HepG2 (cell line): ENCODE data around the gene EVA1C. TPM values are rescaled to one million over a fixed set of nuclear protein-coding genes. Genes with fewer than 3 reads are reported as not detected.

ENCODE experiments used
- ATAC-seq: fragments of 200-7000 bp; cut with Tn5 transposase; 3 replicates; pipeline ENCODE4 v1.9.1; 2020; ENCODE audit warnings: mild to moderate bottlenecking, moderate library complexity
- BruUV-seq: library from RNA; stranded (reverse); fragments of 400-500 nt; replicated peaks from 2 replicates; lab custom pipeline; 2021; lab: Mats Ljungman, UMichigan
- CTCF ChIA-PET: fragments of 300-600 bp; formaldehyde crosslinking; extraction: SDS; loops from one replicate; lab custom pipeline; 2021; ENCODE audit warnings: low total read pairs, inconsistent platforms, low intra/inter-chr PET ratio; lab: Yijun Ruan, JAX
- POLR2A ChIA-PET: fragments of 350-600 bp; sonication (Branson Sonifier 250); formaldehyde crosslinking; loops from one replicate; lab custom pipeline; 2020; ENCODE audit warnings: antibody characterized with exemption, inconsistent platforms; lab: Yijun Ruan, JAX
- DNase-seq: peaks from one replicate; pipeline ENCODE4 v3.0.0-alpha.2; 2015; ENCODE audit warnings: low spot score
- FAIRE-seq: peaks from 3 replicates; lab custom pipeline; 2011; peaks lifted over from hg19 to GRCh38; lab: Jason Lieb, UNC
- H2AFZ ChIP-seq: one replicate; pipeline ENCODE4 v1.6.1; 2011; ENCODE audit warnings: low read length, inconsistent platforms
- H3K27ac ChIP-seq: fragments of 300-600 bp; 3 replicates; pipeline ENCODE4 v1.8.0; 2011; ENCODE audit warnings: mixed run types, mild to moderate bottlenecking, mixed read lengths, low read length, inconsistent platforms; ENCODE audit not compliant: insufficient read depth; ENCODE audit errors: extremely low read length
- H3K27me3 ChIP-seq, 2 experiments: fragments of 200-600 bp in 1 of 2; 2 replicates in 1 of 2; 3 replicates in 1 of 2; pipeline versions ENCODE4 v1.6.0 to v1.8.0; 2011; ENCODE audit warnings: low read length in 2 of 2, mild to moderate bottlenecking in 2 of 2, moderate library complexity in 2 of 2, inconsistent platforms in 1 of 2; ENCODE audit not compliant: insufficient read depth in 2 of 2, control insufficient read depth in 1 of 2
- H3K36me3 ChIP-seq, 2 experiments: fragments of 200-600 bp in 1 of 2; replicated peaks in 1 of 2; 2 replicates in 1 of 2; 3 replicates in 1 of 2; pipeline versions ENCODE4 v1.5.1 to v1.8.0; 2011; ENCODE audit warnings: low read length in 2 of 2, inconsistent platforms in 1 of 2; ENCODE audit not compliant: insufficient read depth in 2 of 2, control insufficient read depth in 1 of 2
- H3K4me1 ChIP-seq: 2 replicates; pipeline ENCODE4 v1.5.1; 2012; ENCODE audit warnings: low read length, inconsistent platforms; ENCODE audit not compliant: insufficient read depth
- H3K4me2 ChIP-seq: 2 replicates; pipeline ENCODE4 v1.6.0; 2011; ENCODE audit warnings: low read depth, low read length, inconsistent platforms
- H3K4me3 ChIP-seq, 3 experiments: fragments of 200-600 bp in 1 of 3; sonication (generic), shearing (Covaris generic) in 1 of 3; replicated peaks in 1 of 3; 2 replicates each; pipeline ENCODE4 v1.5.1; 2011 to 2016; ENCODE audit warnings: low read length in 3 of 3, inconsistent platforms in 2 of 3, low read depth in 2 of 3, mild to moderate bottlenecking in 2 of 3, control low read depth in 1 of 3, mixed read lengths in 1 of 3; ENCODE audit not compliant: insufficient read depth in 1 of 3
- H3K79me2 ChIP-seq: one replicate; pipeline ENCODE4 v1.6.1; 2011; ENCODE audit warnings: low read length, inconsistent platforms; ENCODE audit not compliant: insufficient read depth
- H3K9ac ChIP-seq: 2 replicates; pipeline ENCODE4 v1.6.0; 2011; ENCODE audit warnings: mild to moderate bottlenecking, low read depth, low read length, inconsistent platforms; ENCODE audit not compliant: insufficient read depth
- H3K9me3 ChIP-seq: 2 replicates; pipeline ENCODE4 v1.5.1; 2012; ENCODE audit warnings: mild to moderate bottlenecking, low read length
- H4K20me1 ChIP-seq: 2 replicates; pipeline ENCODE4 v1.6.0; 2011; ENCODE audit warnings: inconsistent platforms, mild to moderate bottlenecking, low read length, moderate library complexity; ENCODE audit not compliant: insufficient read depth
- GATA4 ChIP-seq: sonication (generic); IDR thresholded peaks from 2 replicates; pipeline ENCODE4 v1.6.1; 2016; ENCODE audit warnings: antibody characterized with exemption, low read depth, borderline replicate concordance
- HMGA1 ChIP-seq: sonication (generic); formaldehyde crosslinking; conservative IDR thresholded peaks from 2 replicates; pipeline ENCODE4 v1.4.0; 2020; ENCODE audit warnings: missing genetic modification reagents
- MAFG ChIP-seq: sonication (generic); formaldehyde crosslinking; IDR thresholded peaks from 2 replicates; pipeline ENCODE4 v1.5.1; 2020; ENCODE audit warnings: mild to moderate bottlenecking, missing genetic modification reagents
- SP1 ChIP-seq, 2 experiments: fragments of 450-650 bp in 1 of 2; sonication (generic) in 1 of 2; formaldehyde crosslinking in 1 of 2; IDR thresholded peaks; 2 replicates each; pipeline versions ENCODE4 v1.4.0 to v1.6.1; 2016 to 2020; ENCODE audit warnings: missing genetic modification reagents in 1 of 2
- TGIF2 ChIP-seq: IDR thresholded peaks from 2 replicates; pipeline ENCODE4 v1.6.1; 2016; ENCODE audit warnings: control low read depth, missing compliant biosample characterization
- ZBTB34 ChIP-seq: sonication (generic); formaldehyde crosslinking; IDR thresholded peaks from 2 replicates; pipeline ENCODE4 v1.8.0; 2022; ENCODE audit warnings: mild to moderate bottlenecking, missing genetic modification reagents
- ZNF224 ChIP-seq: sonication (generic); formaldehyde crosslinking; IDR thresholded peaks from 2 replicates; pipeline ENCODE4 v1.5.0; 2020; ENCODE audit warnings: mild to moderate bottlenecking, missing genetic modification reagents
- ZNF816 ChIP-seq: sonication (generic); formaldehyde crosslinking; IDR thresholded peaks from 2 replicates; pipeline ENCODE4 v1.8.0; 2022; ENCODE audit warnings: missing genetic modification reagents, mild to moderate bottlenecking, borderline replicate concordance
- ZXDC ChIP-seq: sonication (generic); formaldehyde crosslinking; IDR thresholded peaks from 2 replicates; pipeline ENCODE4 v1.5.0; 2020; ENCODE audit warnings: mild to moderate bottlenecking, missing genetic modification reagents
- WGBS: methylation state at CpG from one replicate; pipeline ENCODE4 v1.1.6; 2017; ENCODE audit warnings: low lambda C conversion rate; 5-methylcytosine and 5-hydroxymethylcytosine counted together
- in situ Hi-C: cut with HindIII; loops from 2 replicates; pipeline ENCODE4 v1.10.0; 2017; ENCODE audit warnings: low pct_unique_long_range_greater_than_20kb; ENCODE audit not compliant: extremely low pct_ligation_motif_present
- intact Hi-C: fragments of 100-400 bp; cut with micrococcal nuclease; formaldehyde crosslinking; loops from one replicate; pipeline ENCODE4 v1.10.0; 2022; ENCODE audit not compliant: unreplicated experiment
- polyA plus RNA-seq, 8 experiments: library from polyadenylated mRNA; depleted of rRNA in 3 of 8; stranded (reverse) in 7 of 8; unstranded in 1 of 8; fragments of >200 nt; fragmentation: Illumina TruSeq in 4 of 8; extraction: Trizol in 4 of 8; gene quantifications; 2 replicates each; pipeline versions ENCODE4 v1.2.1 to v1.2.3, GENCODE V29; 2011 to 2016; ENCODE audit warnings: low read depth in 4 of 8, missing spikeins in 1 of 8, mixed read lengths in 1 of 8; ENCODE audit not compliant: insufficient read depth in 1 of 8
- total RNA-seq, 5 experiments: library from RNA; depleted of rRNA; stranded (reverse); fragments of >200 nt; fragmentation: Illumina TruSeq; extraction: Trizol; gene quantifications; 2 replicates each; pipeline ENCODE4 v1.2.3, GENCODE V29; 2016; ENCODE audit warnings: low read depth in 1 of 5
- TF ChIP-seq, protein P1 (sequence below): sonication (generic); formaldehyde crosslinking; IDR thresholded peaks from 2 replicates; pipeline ENCODE4 v1.5.0; 2020; ENCODE audit warnings: missing genetic modification reagents
- TF ChIP-seq, protein P2 (sequence below): sonication (generic); formaldehyde crosslinking; IDR thresholded peaks from 2 replicates; pipeline ENCODE4 v1.8.1; 2023; ENCODE audit warnings: missing genetic modification reagents, inconsistent platforms, borderline replicate concordance
- TF ChIP-seq, protein P3 (sequence below), 2 experiments: sonication (generic) in 1 of 2; formaldehyde crosslinking in 1 of 2; IDR thresholded peaks; 2 replicates each; pipeline versions ENCODE4 v1.4.0 to v1.6.1; 2016 to 2020; ENCODE audit warnings: borderline replicate concordance in 1 of 2, low read depth in 1 of 2, mild to moderate bottlenecking in 1 of 2, missing genetic modification reagents in 1 of 2

The EVA1C gene
- total and polyA plus RNA-seq, 2 of the 13 experiments (the other 11 are each of a cell fraction or from before 2014, with no cell fraction given), result 0.29 to 0.34 TPM

DNA sequence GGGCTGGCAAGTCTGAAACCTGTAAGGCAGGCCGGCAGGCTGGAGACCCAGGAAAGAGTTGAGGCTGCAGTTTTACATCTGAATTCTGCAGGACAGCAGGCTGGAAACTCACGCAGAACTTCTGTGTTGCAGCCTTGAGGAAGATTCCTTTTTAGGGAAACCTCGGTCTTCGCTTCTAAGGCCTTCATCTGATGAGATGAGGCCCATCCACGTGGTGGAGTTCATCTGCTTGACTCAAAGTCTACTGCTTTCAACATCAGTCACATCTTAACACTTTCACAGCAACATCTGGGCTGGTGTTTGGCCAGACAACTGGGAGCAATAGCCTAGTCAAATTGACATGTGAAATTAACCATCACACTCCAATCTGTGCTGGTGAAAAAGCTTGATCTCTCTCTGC, 57.1 kb downstream of the EVA1C start:
- ChIA-PET CTCF (no interaction called here), POLR2A (no interaction called here)
- H3K4me3 ChIP-seq, result no peak overlapping the region
- no peaks in the 10 kb centered on the region for H4K20me1 ChIP-seq
- H2AFZ ChIP-seq, result no peak overlapping the region
- no peak overlapping the region for H3K27ac ChIP-seq
- H3K4me1 ChIP-seq, result peaks cover 4% of the 10 kb centered on the region
- FAIRE-seq (no peak), DNase-seq (no peak), ATAC-seq (no peak)
- no peak overlapping the region for H3K4me2 ChIP-seq
- intact Hi-C loops (no loop called here), in situ Hi-C loops (no loop called here)
- no peaks in the 10 kb centered on the region for H3K27me3 ChIP-seq
- WGBS, result 90% methylated on average over 2 of the region's 5 CpGs
- H3K79me2 ChIP-seq, result no peaks in the 10 kb centered on the region
- no peak overlapping the region for H3K9ac ChIP-seq
- H3K36me3 ChIP-seq, result no peaks in the 10 kb centered on the region
- no peaks in the 10 kb centered on the region for H3K9me3 ChIP-seq
- no TSS peak for BruUV-seq
- TF ChIP-seq ZXDC (no peak), SP1 (IDR thresholded peaks at IDR 0.05) (no peak), SP1 (CRISPR knock-in tag; IDR thresholded peaks at IDR 0.05) (no peak), ZNF224 (CRISPR knock-in tag) (no peak), MAFG (CRISPR knock-in tag) (no peak), TGIF2 (no peak), ZNF816 (CRISPR knock-in tag) (no peak), GATA4 (no peak), HMGA1 (no peak), ZBTB34 (no peak)
- TF ChIP-seq, protein P1, sequence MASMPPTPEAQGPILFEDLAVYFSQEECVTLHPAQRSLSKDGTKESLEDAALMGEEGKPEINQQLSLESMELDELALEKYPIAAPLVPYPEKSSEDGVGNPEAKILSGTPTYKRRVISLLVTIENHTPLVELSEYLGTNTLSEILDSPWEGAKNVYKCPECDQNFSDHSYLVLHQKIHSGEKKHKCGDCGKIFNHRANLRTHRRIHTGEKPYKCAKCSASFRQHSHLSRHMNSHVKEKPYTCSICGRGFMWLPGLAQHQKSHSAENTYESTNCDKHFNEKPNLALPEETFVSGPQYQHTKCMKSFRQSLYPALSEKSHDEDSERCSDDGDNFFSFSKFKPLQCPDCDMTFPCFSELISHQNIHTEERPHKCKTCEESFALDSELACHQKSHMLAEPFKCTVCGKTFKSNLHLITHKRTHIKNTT (CRISPR knock-in tag), result no peak
- TF ChIP-seq, protein P2, sequence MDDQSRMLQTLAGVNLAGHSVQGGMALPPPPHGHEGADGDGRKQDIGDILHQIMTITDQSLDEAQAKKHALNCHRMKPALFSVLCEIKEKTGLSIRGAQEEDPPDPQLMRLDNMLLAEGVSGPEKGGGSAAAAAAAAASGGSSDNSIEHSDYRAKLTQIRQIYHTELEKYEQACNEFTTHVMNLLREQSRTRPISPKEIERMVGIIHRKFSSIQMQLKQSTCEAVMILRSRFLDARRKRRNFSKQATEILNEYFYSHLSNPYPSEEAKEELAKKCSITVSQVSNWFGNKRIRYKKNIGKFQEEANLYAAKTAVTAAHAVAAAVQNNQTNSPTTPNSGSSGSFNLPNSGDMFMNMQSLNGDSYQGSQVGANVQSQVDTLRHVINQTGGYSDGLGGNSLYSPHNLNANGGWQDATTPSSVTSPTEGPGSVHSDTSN (CRISPR knock-in tag), result no peak
- TF ChIP-seq, protein P3, sequence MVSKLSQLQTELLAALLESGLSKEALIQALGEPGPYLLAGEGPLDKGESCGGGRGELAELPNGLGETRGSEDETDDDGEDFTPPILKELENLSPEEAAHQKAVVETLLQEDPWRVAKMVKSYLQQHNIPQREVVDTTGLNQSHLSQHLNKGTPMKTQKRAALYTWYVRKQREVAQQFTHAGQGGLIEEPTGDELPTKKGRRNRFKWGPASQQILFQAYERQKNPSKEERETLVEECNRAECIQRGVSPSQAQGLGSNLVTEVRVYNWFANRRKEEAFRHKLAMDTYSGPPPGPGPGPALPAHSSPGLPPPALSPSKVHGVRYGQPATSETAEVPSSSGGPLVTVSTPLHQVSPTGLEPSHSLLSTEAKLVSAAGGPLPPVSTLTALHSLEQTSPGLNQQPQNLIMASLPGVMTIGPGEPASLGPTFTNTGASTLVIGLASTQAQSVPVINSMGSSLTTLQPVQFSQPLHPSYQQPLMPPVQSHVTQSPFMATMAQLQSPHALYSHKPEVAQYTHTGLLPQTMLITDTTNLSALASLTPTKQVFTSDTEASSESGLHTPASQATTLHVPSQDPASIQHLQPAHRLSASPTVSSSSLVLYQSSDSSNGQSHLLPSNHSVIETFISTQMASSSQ (IDR thresholded peaks at IDR 0.05; ENCODE audit: low read depth), result no peak
- TF ChIP-seq, protein P3 (CRISPR knock-in tag; IDR thresholded peaks at IDR 0.05; ENCODE audit: borderline replicate concordance), result no peak
